Endometrial microvascular endothelial cells (primary cell): ENCODE measurements around the gene FRMD7. TPM values are rescaled to one million over a fixed set of nuclear protein-coding genes. Genes with fewer than 3 reads are reported as not detected.
"Not testable (repeated sequence)": the region's sequence is repeated elsewhere in the genome, so short reads cannot be mapped to it uniquely, and the experiment has no call there.

Source experiments
- in situ Hi-C: cut with HindIII; loops from 2 replicates; pipeline ENCODE4 v1.10.0; 2017; ENCODE audit warnings: low sequenced_read_pairs, low pct_unique_long_range_greater_than_20kb; ENCODE audit errors: inconsistent ontology term
- total RNA-seq: library from RNA; depleted of rRNA; stranded (reverse); fragments of >200 nt; gene quantifications from one replicate; pipeline ENCODE4 v1.2.3, GENCODE V29; 2015; ENCODE audit errors: inconsistent ontology term

FRMD7 gene
- not detected for total RNA-seq

- in situ Hi-C loops = no loop called here
Measured at GRCh38 chrX:132127743-132128142, at the start of gene FRMD7. FRMD7 (minus strand) TSS chrX:132128020; CDS start chrX:132127844, 176 bp downstream.

- in situ Hi-C loops = no loop called here
Measured at GRCh38 chrX:132173647-132174046, 45.8 kb upstream of the FRMD7 start.

GRCh38 chrX:132171881-132172280, 44.1 kb upstream of the FRMD7 start:
- in situ Hi-C loops = no loop called here

- in situ Hi-C loops = no loop called here
Measured at GRCh38 chrX:132171478-132171877, 43.7 kb upstream of the FRMD7 start.

- in situ Hi-C loops = no loop called here
Measured at GRCh38 chrX:132169554-132169953, 41.7 kb upstream of the FRMD7 start.

- in situ Hi-C loops = no loop called here
Measured at GRCh38 chrX:132165651-132166050, 37.8 kb upstream of the FRMD7 start.

GRCh38 chrX:132165005-132165404, 37.2 kb upstream of the FRMD7 start:
- in situ Hi-C loops = no loop called here

- in situ Hi-C loops = not testable (repeated sequence)
Measured at GRCh38 chrX:132163094-132163493, 35.3 kb upstream of the FRMD7 start.

- in situ Hi-C loops = no loop called here
Measured at GRCh38 chrX:132153166-132153565, 25.3 kb upstream of the FRMD7 start.

GRCh38 chrX:132146456-132146855, 18.6 kb upstream of the FRMD7 start:
- in situ Hi-C loops = no loop called here

- in situ Hi-C loops = no loop called here
Measured at GRCh38 chrX:132144061-132144460, 16.2 kb upstream of the FRMD7 start.

GRCh38 chrX:132125906-132126305, 1.9 kb downstream of the FRMD7 start:
- in situ Hi-C loops = no loop called here

GRCh38 chrX:132120913-132121312, 6.9 kb downstream of the FRMD7 start:
- in situ Hi-C loops = no loop called here

- in situ Hi-C loops = no loop called here
Measured at GRCh38 chrX:132119821-132120515, 7.9 kb downstream of the FRMD7 start.

GRCh38 chrX:132119283-132119682, 8.5 kb downstream of the FRMD7 start:
- in situ Hi-C loops = no loop called here

- in situ Hi-C loops = no loop called here
Measured at GRCh38 chrX:132118358-132118757, 9.5 kb downstream of the FRMD7 start.

- in situ Hi-C loops = no loop called here
Measured at GRCh38 chrX:132115792-132116191, 12.0 kb downstream of the FRMD7 start.

GRCh38 chrX:132114607-132115006, 13.2 kb downstream of the FRMD7 start:
- in situ Hi-C loops = no loop called here

GRCh38 chrX:132107291-132107690, 20.5 kb downstream of the FRMD7 start:
- in situ Hi-C loops = no loop called here

- in situ Hi-C loops = no loop called here
Measured at GRCh38 chrX:132101799-132102198, 26.0 kb downstream of the FRMD7 start.

- in situ Hi-C loops = no loop called here
Measured at GRCh38 chrX:132101206-132101605, 26.6 kb downstream of the FRMD7 start.
